ENCODE data around the gene CORO1C. TPM values are rescaled to one million over a fixed set of nuclear protein-coding genes. Genes with fewer than 3 reads are reported as not detected.

The CORO1C gene
- total RNA-seq, 1 donor from 2014 or later = 307 TPM

- no peaks in the 10 kb centered on the region for H3K36me3 ChIP-seq
These were observed 28.6 kb upstream of the CORO1C start for GRCh38 chr12:108759924-108760323.

GRCh38 chr12:108757856-108758255 lies 26.5 kb upstream of the CORO1C start:
- intact Hi-C loops (cut with DNase I) = no loop called here
- H3K4me3 ChIP-seq = no peak overlapping the region
- no peak overlapping the region for H3K27ac ChIP-seq
- no peak for TF ChIP-seq CTCF (IDR thresholded peaks at IDR 0.05)
- ATAC-seq = no peak
- no peak for DNase-seq
- H3K27me3 ChIP-seq (ENCODE audit: low read depth) = no peaks in the 10 kb centered on the region
- H3K4me1 ChIP-seq = no peaks in the 10 kb centered on the region
- no peaks in the 10 kb centered on the region for H3K36me3 ChIP-seq
- no peaks in the 10 kb centered on the region for H3K9me3 ChIP-seq

More at GRCh38 chr12:108759924-108760323, 28.6 kb upstream of the CORO1C start:
- Histone ChIP-seq H3K4me3 (no peak overlapping the region), H3K27me3 (ENCODE audit: low read depth) (no peaks in the 10 kb centered on the region), H3K9me3 (no peaks in the 10 kb centered on the region), H3K27ac (no peak overlapping the region), H3K4me1 (no peaks in the 10 kb centered on the region)
- DNase-seq = no peak
- intact Hi-C loops (cut with DNase I) = no loop called here
- TF ChIP-seq CTCF (IDR thresholded peaks at IDR 0.05) = no peak
- no peak for ATAC-seq

GRCh38 chr12:108756421-108756820 lies 25.1 kb upstream of the CORO1C start:
- Histone ChIP-seq H3K36me3 (no peaks in the 10 kb centered on the region), H3K4me3 (no peak overlapping the region), H3K9me3 (no peaks in the 10 kb centered on the region), H3K27me3 (ENCODE audit: low read depth) (no peaks in the 10 kb centered on the region), H3K4me1 (no peaks in the 10 kb centered on the region), H3K27ac (no peak overlapping the region)
- TF ChIP-seq CTCF (IDR thresholded peaks at IDR 0.05) = no peak
- DNase-seq = no peak
- intact Hi-C loops (cut with DNase I) = no loop called here
- no peak for ATAC-seq

- intact Hi-C loops (cut with DNase I) = no loop called here
- TF ChIP-seq CTCF (IDR thresholded peaks at IDR 0.05) = no peak
- no peaks in the 10 kb centered on the region for H3K9me3 ChIP-seq
- no peaks in the 10 kb centered on the region for H3K27me3 ChIP-seq (ENCODE audit: low read depth)
- DNase-seq (no peak), ATAC-seq (no peak)
- no peak overlapping the region for H3K27ac ChIP-seq
- no peak overlapping the region for H3K4me3 ChIP-seq
- H3K36me3 ChIP-seq = no peaks in the 10 kb centered on the region
- H3K4me1 ChIP-seq = no peaks in the 10 kb centered on the region
These were observed 24.2 kb upstream of the CORO1C start for GRCh38 chr12:108755481-108755880.

- intact Hi-C loops (cut with DNase I) = no loop called here
- H3K27me3 ChIP-seq (ENCODE audit: low read depth) = no peaks in the 10 kb centered on the region
- TF ChIP-seq CTCF (IDR thresholded peaks at IDR 0.05) = no peak
- DNase-seq (no peak), ATAC-seq (no peak)
- H3K27ac ChIP-seq = no peak overlapping the region
- H3K9me3 ChIP-seq = no peaks in the 10 kb centered on the region
- H3K4me1 ChIP-seq = no peaks in the 10 kb centered on the region
- no peaks in the 10 kb centered on the region for H3K36me3 ChIP-seq
- H3K4me3 ChIP-seq = no peak overlapping the region
These were observed 22.7 kb upstream of the CORO1C start for GRCh38 chr12:108753976-108754375.

GRCh38 chr12:108752387-108752786 lies 21.1 kb upstream of the CORO1C start:
- intact Hi-C loops (cut with DNase I) = no loop called here
- Histone ChIP-seq H3K27ac (no peak overlapping the region), H3K4me3 (no peak overlapping the region), H3K36me3 (no peaks in the 10 kb centered on the region), H3K27me3 (ENCODE audit: low read depth) (no peaks in the 10 kb centered on the region), H3K9me3 (no peaks in the 10 kb centered on the region), H3K4me1 (no peaks in the 10 kb centered on the region)
- DNase-seq = no peak
- TF ChIP-seq CTCF (IDR thresholded peaks at IDR 0.05) = no peak
- no peak for ATAC-seq

Measured in lower lobe of right lung (tissue), 2 donors.